Measurements from ENCODE around the gene SPRY2.

DNA sequence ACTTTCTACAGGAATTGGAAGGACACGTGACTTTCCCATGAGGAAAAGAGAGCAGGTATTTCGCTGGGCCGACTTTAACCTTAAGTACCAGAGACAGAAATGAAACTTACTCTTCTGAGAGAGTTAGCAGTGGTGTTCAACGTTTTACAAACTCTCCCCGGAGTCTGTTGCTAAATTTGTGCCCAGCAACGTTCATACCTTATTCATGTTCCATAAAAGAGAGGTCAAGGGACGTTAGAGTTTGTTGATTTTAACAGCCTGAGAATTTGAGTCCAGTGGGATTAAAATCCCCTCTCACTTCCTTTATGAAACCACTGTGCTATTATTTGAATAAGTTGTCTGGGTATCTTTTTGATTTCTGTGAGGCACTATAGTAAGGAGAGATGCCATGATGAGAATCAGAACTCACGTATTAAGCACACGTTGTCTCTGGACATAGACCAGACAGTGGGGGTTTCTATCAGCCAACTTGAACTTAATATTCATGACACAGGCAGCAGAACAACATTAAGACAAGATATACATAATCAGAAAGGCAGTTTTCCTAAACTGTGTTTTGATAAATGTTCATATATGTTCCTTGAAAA is 33.4 kb downstream of the SPRY2 start:
- TF ChIP-seq, protein P1, sequence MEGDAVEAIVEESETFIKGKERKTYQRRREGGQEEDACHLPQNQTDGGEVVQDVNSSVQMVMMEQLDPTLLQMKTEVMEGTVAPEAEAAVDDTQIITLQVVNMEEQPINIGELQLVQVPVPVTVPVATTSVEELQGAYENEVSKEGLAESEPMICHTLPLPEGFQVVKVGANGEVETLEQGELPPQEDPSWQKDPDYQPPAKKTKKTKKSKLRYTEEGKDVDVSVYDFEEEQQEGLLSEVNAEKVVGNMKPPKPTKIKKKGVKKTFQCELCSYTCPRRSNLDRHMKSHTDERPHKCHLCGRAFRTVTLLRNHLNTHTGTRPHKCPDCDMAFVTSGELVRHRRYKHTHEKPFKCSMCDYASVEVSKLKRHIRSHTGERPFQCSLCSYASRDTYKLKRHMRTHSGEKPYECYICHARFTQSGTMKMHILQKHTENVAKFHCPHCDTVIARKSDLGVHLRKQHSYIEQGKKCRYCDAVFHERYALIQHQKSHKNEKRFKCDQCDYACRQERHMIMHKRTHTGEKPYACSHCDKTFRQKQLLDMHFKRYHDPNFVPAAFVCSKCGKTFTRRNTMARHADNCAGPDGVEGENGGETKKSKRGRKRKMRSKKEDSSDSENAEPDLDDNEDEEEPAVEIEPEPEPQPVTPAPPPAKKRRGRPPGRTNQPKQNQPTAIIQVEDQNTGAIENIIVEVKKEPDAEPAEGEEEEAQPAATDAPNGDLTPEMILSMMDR (IDR thresholded peaks at IDR 0.05), result no peak
- TF ChIP-seq POLR2A (IDR thresholded peaks at IDR 0.05), result no peak

Data from stomach (tissue), 4 donors.